Activated T-cell treated with anti-CD3 and anti-CD28 coated beads for 4 hours (primary cell): ENCODE data around the gene STXBP2.

Experiments used
- DNase-seq: peaks from one replicate; pipeline ENCODE4 v3.0.0-alpha.2; 2020

STXBP2 gene

DNA sequence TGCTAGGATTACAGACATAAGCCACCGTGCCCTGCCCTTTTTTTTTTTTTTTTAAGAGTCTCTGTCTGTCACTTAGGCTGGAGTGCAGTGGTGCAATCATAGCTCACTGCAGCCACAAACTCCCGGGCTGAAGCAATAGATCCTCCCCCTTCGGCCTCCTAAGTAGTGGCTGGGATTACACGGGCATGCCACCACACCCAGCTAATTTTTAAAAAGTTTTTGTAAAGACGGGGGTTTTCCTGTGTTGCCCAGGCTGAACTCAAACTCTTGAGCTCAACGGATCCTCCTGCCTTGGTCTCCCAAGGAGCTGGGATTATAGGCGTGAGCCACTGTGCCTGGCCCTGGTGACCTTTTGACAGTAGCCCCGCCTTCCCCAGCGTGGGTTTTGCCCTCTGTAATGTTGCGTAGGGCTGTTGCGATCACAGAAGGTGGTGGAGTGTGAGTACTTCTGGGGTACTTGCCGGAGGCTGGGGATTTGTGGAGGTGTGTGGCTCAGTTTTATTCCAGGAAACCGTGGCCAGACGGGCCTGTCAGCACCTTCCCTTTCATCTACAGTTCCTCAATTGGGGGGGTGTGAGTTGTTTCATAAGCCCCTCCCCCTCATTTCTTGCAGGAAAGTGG, 20.3 kb downstream of the STXBP2 start:
- DNase-seq = no peak

- no peak for DNase-seq
These were observed 21.3 kb downstream of the STXBP2 start for GRCh38 chr19:7658219-7658686.

DNA sequence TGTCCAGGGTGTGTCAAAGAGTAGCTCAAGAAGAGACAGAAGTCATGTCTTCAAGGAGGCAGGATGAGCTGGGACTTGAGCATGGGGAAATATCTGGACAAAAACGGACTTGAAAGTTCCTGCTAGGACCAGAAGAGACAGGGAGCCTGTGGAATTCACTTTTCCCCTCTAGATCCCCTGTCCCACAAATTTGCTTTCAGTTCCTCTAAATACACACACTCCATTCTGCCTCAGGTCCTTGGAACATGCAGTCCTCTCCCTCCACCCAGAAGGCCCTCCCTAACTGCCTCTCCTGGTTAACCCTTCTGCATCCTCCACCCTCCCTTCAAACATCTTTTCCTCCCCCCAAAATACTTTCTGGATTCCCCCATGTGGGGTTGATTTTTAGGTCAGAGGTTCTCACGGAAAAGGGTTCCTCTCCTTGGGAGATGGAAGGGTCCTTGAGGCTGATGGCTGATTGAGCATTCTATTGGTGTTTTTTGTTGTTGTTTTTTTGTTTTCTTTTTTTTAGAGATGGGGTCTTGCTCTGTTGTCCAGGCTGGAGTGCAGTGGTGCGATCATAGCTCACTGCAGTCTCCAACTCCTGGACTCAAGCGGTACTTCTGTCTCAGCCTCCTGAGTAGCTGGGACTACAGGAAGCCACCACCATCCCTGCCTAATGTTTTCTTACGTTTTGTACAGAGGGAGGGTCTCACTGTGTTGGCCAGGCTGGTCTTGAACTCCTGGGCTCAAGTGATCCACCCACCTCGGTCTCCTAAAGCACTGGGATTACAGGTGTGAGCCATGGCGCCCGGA, 25.0 kb downstream of the STXBP2 start:
- DNase-seq = no peak

GRCh38 chr19:7662657-7663056, 25.7 kb downstream of the STXBP2 start:
- DNase-seq = no peak

- DNase-seq = no peak
These were observed 26.8 kb downstream of the STXBP2 start for GRCh38 chr19:7663706-7664105.

- DNase-seq = no peak
These were observed 28.2 kb downstream of the STXBP2 start for GRCh38 chr19:7665076-7665475.

GRCh38 chr19:7668842-7669241, 31.9 kb downstream of the STXBP2 start, which contains the start of gene RETN:
RETN (plus strand) TSS chr19:7669049; CDS start chr19:7669327, 278 bp downstream.
- no peak for DNase-seq

DNA sequence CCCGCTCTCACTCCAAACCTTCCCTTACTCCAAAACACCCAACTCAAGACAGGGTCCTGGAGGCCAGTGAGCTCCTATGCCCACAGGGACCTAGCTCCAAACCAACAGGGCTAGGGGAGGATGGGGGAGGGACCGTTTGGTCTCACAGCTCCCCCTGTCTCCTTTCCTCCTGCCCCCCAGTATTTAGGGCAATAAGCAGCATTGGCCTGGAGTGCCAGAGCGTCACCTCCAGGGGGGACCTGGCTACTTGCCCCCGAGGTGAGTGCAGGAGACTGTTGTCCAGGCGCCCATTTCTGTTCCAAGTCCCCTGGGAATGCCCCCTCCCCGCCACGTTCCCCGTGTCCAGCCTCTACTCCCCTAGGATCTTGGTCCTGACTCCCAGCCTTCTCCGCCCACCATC, 32.7 kb downstream of the STXBP2 start:
- no peak for DNase-seq

- no peak for DNase-seq
These were observed 33.4 kb downstream of the STXBP2 start for GRCh38 chr19:7670150-7670783.

- no peak for DNase-seq
These were observed 33.9 kb downstream of the STXBP2 start for GRCh38 chr19:7670790-7671189.

DNA sequence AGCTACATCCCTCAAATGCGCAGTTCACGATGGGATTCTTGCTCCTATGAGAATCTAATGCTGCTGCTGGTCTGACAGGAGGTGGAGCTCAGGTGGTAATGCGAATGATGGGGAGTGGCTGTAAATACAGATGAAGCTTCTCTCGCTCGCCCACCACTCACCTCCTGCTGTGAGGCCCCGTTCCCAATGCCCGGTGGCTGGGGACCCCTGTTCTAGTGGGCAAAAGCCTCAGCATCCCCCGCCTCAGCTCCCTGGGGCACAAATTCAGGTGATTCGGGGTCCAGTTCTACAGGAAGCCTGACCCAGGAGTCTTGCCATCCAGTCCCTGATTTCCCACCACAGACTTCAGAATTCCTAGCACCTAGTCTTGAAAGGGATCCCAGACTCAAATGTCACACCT, 35.6 kb downstream of the STXBP2 start:
- DNase-seq = no peak

GRCh38 chr19:7674010-7675005, 37.4 kb downstream of the STXBP2 start:
- DNase-seq = no peak

- no peak for DNase-seq
These were observed 39.5 kb downstream of the STXBP2 start for GRCh38 chr19:7676376-7676775.

DNA sequence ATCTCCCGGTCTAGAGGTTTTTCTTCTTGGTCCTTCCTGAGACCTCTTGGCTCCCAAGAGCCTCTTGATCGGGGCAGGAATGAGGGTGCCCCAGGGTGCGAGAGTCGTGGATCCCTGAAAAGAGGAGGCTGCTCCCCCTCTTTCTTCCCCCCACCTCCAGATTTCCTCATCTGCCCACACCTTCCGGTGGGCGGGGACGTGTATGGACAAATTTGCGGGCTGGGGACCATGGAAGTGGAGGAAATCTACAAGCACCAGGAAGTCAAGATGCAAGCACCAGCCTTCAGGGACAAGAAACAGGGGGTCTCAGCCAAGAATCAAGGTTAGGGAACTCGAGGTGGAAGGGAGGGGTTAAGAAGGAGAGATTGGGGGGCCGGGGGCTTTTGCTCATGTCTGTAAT, 39.9 kb downstream of the STXBP2 start, which contains the start of gene MCEMP1:
Gene MCEMP1 (plus strand): TSS at position 237 of the 400 bp plus-strand sequence. CDS start 31 bp downstream, at position 268.
- no peak for DNase-seq

- no peak for DNase-seq
These were observed 40.9 kb downstream of the STXBP2 start for GRCh38 chr19:7677669-7678311.

GRCh38 chr19:7678971-7679751, 42.3 kb downstream of the STXBP2 start:
- peak; percentile 56 for DNase-seq

DNA sequence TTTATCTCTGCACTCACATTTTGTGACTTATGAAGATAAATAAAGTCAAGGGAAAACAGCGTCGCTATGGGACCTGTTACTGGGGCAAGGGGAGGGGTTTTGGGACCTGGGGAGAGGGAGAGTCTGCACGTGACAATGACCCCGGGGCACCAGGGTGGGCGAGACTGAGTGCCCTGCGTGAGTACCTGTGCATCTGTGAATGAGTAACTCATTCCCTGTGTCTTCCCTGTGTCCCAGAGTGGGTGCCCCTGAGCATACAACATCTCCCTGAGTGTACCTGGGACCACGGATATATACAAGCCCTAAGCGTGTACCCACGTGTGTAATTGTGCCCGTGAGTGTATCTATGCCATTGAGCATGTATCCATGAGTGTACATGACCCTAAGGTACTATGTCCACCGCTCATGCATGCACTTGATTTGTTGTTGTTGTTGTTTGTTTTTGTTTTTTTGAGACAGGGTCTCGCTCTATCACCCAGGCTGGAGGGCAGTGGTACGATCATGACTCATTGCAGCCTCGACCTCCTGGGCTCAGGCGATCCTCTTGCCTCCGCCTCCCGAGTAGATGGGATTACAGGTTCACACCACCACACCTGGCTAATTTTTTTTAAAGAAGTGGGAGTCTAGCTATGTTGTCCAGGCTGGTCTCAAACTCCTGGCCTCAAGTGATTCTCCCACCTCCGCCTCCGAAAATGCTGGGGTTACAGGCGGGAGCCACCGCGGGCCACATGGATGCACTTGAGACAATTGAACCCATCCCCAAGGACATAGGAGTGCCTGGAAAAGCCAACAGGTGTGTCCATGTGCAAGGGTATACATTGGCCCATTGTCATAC, 43.1 kb downstream of the STXBP2 start:
- DNase-seq = no peak

DNA sequence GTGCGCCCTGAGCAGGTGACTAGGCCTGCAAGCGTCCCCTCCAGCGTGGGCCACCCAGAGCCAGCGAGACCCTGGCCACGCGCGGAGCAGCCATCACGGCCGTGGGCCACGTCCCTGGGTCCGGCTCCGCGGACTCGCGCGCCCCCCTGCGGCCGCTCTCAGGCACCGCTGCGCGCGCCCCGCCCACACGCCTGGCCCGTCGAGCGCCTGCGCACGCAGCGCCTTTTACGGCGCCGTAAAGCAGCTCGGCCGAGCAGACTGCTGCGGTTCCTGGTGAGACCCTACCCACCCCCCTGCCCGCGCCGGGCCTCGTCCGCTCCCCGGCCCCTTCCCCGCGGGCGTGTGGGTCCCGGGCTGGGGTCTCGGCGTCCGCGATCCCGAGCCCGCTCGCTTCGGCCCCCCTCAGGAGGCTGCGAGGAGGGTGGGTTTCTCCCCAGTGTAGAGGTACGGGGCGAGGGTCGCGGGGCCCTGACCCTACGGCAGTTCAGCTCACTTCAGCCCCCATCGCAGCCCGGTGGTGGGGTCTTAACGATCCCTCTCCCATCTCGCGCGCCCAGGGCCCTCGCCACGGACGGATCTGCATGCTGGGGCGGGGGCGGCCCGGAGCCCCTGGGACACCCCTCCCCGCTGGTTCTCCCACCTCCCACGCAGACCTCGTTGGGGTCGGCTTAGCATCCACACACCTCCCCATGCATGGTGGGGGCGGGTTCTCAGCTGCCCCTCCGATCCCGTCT, 43.9 kb downstream of the STXBP2 start, which contains the start of gene TRAPPC5:
Gene TRAPPC5 (plus strand): TSS at position 228 of the 734 bp plus-strand sequence. CDS start 1,421 bp downstream, outside the sequence.
- peak; percentile 77 for DNase-seq
